ENCODE measurements around the gene PAF1. TPM values are rescaled to one million over a fixed set of nuclear protein-coding genes. Genes with fewer than 3 reads are reported as not detected.

Gene PAF1
- total and polyA plus RNA-seq, 2 of the 13 experiments (the other 11 are each of a cell fraction or from before 2014, with no cell fraction given): 30.2 to 31.1 TPM

GRCh38 chr19:39398297-39398864, 7.5 kb upstream of the PAF1 start (continued):
- TF ChIP-seq RERE (CRISPR knock-in tag; IDR thresholded peaks at IDR 0.05; ENCODE audit: low read depth): no peak
- TF ChIP-seq RORA (CRISPR knock-in tag; IDR thresholded peaks at IDR 0.05): no peak
- TF ChIP-seq REST (IDR thresholded peaks at IDR 0.05; ENCODE audit: borderline replicate concordance in 1 of 2, low read depth in 1 of 2, low read length in 2 of 2): no peak
- no peak for TF ChIP-seq BCLAF1 (IDR thresholded peaks at IDR 0.05)
- no peak for TF ChIP-seq ZNF773 (CRISPR knock-in tag; IDR thresholded peaks at IDR 0.05; ENCODE audit: borderline replicate concordance)
- no peak for TF ChIP-seq KAT2B (IDR thresholded peaks at IDR 0.05; ENCODE audit: borderline replicate concordance, low read depth, low read length)
- TF ChIP-seq NFATC3 (CRISPR knock-in tag; IDR thresholded peaks at IDR 0.05): no peak
- TF ChIP-seq ZBTB10 (CRISPR knock-in tag; IDR thresholded peaks at IDR 0.05; ENCODE audit: borderline replicate concordance): 0 out of 2 replicates have a peak, but pooled peaks have one; percentile 35
- TF ChIP-seq ZFP41 (CRISPR knock-in tag; IDR thresholded peaks at IDR 0.05; ENCODE audit: borderline replicate concordance): no peak
- TF ChIP-seq TRIM24 (CRISPR knock-in tag; IDR thresholded peaks at IDR 0.05): no peak
- 0 out of 2 replicates have a peak, but pooled peaks have one; percentile 12 for TF ChIP-seq KDM2A (CRISPR knock-in tag; IDR thresholded peaks at IDR 0.05; ENCODE audit: borderline replicate concordance, low read depth)
- no peak for TF ChIP-seq HDAC2 (CRISPR knock-in tag; IDR thresholded peaks at IDR 0.05)
- no peak for TF ChIP-seq SP140L (CRISPR knock-in tag; IDR thresholded peaks at IDR 0.05; ENCODE audit: borderline replicate concordance)
- TF ChIP-seq ELF1 (CRISPR knock-in tag; IDR thresholded peaks at IDR 0.05): no peak

All from HepG2 (cell line).